H1 (cell line): ENCODE data around the gene IGLL1.
"Not testable (repeated sequence)": the region's sequence is repeated elsewhere in the genome, so short reads cannot be mapped to it uniquely, and the experiment has no call there.

ENCODE experiments used
- EP300 ChIP-seq, 2 experiments: IDR thresholded peaks; 1 replicate in 1 of 2; 2 replicates in 1 of 2; pipeline ENCODE4 v1.6.1; 2011 to 2012; ENCODE audit warnings: low read depth in 2 of 2, low read length in 2 of 2, mild to moderate bottlenecking in 2 of 2, borderline replicate concordance in 1 of 2, inconsistent platforms in 1 of 2, moderate library complexity in 1 of 2
- EZH2 ChIP-seq: fragments of 200-600 bp; sonication (generic); IDR thresholded peaks from 2 replicates; pipeline ENCODE4 v1.7.1; 2012; ENCODE audit warnings: low read depth, mild to moderate bottlenecking, moderate library complexity, low read length, inconsistent platforms; ENCODE audit not compliant: severe bottlenecking
- POLR2AphosphoS5 ChIP-seq: IDR thresholded peaks from 2 replicates; pipeline ENCODE4 v1.6.1; 2011; ENCODE audit warnings: low read depth, low read length
- TBP ChIP-seq: IDR thresholded peaks from 2 replicates; pipeline ENCODE4 v1.6.1; 2011; ENCODE audit warnings: low read depth, low read length, improper control_type of control experiment
- TF ChIP-seq, protein P1 (sequence below), 3 experiments: IDR thresholded peaks; 1 replicate in 2 of 3; 2 replicates in 1 of 3; pipeline versions ENCODE4 v1.5.1 to v1.6.1; 2011; ENCODE audit warnings: low read length in 3 of 3, mild to moderate bottlenecking in 3 of 3, inconsistent platforms in 2 of 3, low read depth in 1 of 3, moderate library complexity in 1 of 3; ENCODE audit not compliant: insufficient read depth in 1 of 3; ENCODE audit errors: control extremely low read depth in 1 of 3
- TF ChIP-seq, protein P2 (sequence below): IDR thresholded peaks from 2 replicates; pipeline ENCODE4 v1.6.1; 2011; ENCODE audit warnings: low read depth, mild to moderate bottlenecking, low read length; ENCODE audit not compliant: insufficient read depth

DNA sequence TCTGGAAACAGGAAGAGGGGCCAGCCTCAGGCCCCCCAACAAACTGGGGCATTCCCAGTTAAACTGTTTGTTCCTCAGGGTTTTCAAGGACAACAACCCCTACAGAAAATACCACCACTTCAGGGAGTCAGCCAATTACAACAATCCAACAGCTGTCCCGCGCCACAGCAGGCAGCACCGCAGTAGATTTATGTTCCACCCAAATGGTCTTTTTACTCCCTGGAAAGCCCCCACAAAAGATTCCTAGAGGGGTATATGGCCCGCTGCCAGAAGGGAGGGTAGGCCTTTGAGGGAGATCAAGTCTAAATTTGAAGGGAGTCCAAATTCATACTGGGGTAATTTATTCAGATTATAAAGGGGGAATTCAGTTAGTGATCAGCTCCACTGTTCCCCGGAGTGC lies 39.3 kb downstream of the IGLL1 start:
- TF ChIP-seq EP300 (IDR thresholded peaks at IDR 0.05; ENCODE audit: borderline replicate concordance in 1 of 2, low read depth in 2 of 2, low read length in 2 of 2); TBP; EZH2; POLR2AphosphoS5: not testable (repeated sequence)
- TF ChIP-seq, protein P1, sequence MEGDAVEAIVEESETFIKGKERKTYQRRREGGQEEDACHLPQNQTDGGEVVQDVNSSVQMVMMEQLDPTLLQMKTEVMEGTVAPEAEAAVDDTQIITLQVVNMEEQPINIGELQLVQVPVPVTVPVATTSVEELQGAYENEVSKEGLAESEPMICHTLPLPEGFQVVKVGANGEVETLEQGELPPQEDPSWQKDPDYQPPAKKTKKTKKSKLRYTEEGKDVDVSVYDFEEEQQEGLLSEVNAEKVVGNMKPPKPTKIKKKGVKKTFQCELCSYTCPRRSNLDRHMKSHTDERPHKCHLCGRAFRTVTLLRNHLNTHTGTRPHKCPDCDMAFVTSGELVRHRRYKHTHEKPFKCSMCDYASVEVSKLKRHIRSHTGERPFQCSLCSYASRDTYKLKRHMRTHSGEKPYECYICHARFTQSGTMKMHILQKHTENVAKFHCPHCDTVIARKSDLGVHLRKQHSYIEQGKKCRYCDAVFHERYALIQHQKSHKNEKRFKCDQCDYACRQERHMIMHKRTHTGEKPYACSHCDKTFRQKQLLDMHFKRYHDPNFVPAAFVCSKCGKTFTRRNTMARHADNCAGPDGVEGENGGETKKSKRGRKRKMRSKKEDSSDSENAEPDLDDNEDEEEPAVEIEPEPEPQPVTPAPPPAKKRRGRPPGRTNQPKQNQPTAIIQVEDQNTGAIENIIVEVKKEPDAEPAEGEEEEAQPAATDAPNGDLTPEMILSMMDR (IDR thresholded peaks at IDR 0.05; ENCODE audit: control extremely low read depth in 1 of 3, insufficient read depth in 1 of 3, low read depth in 1 of 3, low read length in 3 of 3): not testable (repeated sequence)
- TF ChIP-seq, protein P2, sequence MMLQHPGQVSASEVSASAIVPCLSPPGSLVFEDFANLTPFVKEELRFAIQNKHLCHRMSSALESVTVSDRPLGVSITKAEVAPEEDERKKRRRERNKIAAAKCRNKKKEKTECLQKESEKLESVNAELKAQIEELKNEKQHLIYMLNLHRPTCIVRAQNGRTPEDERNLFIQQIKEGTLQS: not testable (repeated sequence)
